ENCODE measurements around the gene APEX1. TPM values are rescaled to one million over a fixed set of nuclear protein-coding genes. Genes with fewer than 3 reads are reported as not detected.

Gene APEX1
- total and polyA plus RNA-seq, 7 donors: 61.1 to 111 (median 90.5) TPM

Other genes with a start within 250 kb of the APEX1 start
- not detected for gene OR11H6, start 231.5 kb upstream of the APEX1 start, total RNA-seq
- gene OR11H6, start 231.5 kb upstream of the APEX1 start, polyA plus RNA-seq: not detected
- not detected for gene OR11H7, start 226.2 kb upstream of the APEX1 start, total RNA-seq
- not detected for gene OR11H7, start 226.2 kb upstream of the APEX1 start, polyA plus RNA-seq
- not detected for gene OR11H4, start 215.9 kb upstream of the APEX1 start, total RNA-seq
- not detected for gene OR11H4, start 215.9 kb upstream of the APEX1 start, polyA plus RNA-seq
- 10 to 100 TPM in 1 of 4 donors, 1 to 10 TPM in 3; 4.2 to 10.4 (median 7.5) TPM for gene TTC5, start 149.3 kb upstream of the APEX1 start, total RNA-seq
- gene TTC5, start 149.3 kb upstream of the APEX1 start, polyA plus RNA-seq: 1 to 10 TPM; 3.2 to 7.6 (median 3.5) TPM
- gene CCNB1IP1, start 121.9 kb upstream of the APEX1 start, total RNA-seq: 10 to 100 TPM; 11.9 to 37.0 (median 28.1) TPM
- 10 to 100 TPM; 35.9 to 67.4 (median 46.0) TPM for gene CCNB1IP1, start 121.9 kb upstream of the APEX1 start, polyA plus RNA-seq
- gene PARP2, start 111.6 kb upstream of the APEX1 start, total RNA-seq: 10 to 100 TPM; 10.2 to 17.4 (median 14.7) TPM
- 10 to 100 TPM; 14.5 to 30.1 (median 18.2) TPM for gene PARP2, start 111.6 kb upstream of the APEX1 start, polyA plus RNA-seq
- gene TEP1, start 41.7 kb upstream of the APEX1 start, total RNA-seq: 10 to 100 TPM; 14.7 to 44.8 (median 21.2) TPM
- 1 to 10 TPM; 4.2 to 6.8 (median 6.7) TPM for gene TEP1, start 41.7 kb upstream of the APEX1 start, polyA plus RNA-seq
- 10 to 100 TPM in 2 of 4 donors, 1 to 10 TPM in 2; 2.3 to 19.5 (median 9.8) TPM for gene KLHL33, start 19.1 kb upstream of the APEX1 start, total RNA-seq
- gene KLHL33, start 19.1 kb upstream of the APEX1 start, polyA plus RNA-seq: 1 to 10 TPM in 2 of 3 donors, under 1 TPM in 1; 0.30 to 2.8 (median 1.3) TPM
- gene OSGEP, start 414 bp upstream of the APEX1 start, total RNA-seq: 10 to 100 TPM; 17.2 to 24.4 (median 18.6) TPM
- 10 to 100 TPM; 16.6 to 24.3 (median 18.2) TPM for gene OSGEP, start 414 bp upstream of the APEX1 start, polyA plus RNA-seq
- gene PIP4P1, start 6.2 kb downstream of the APEX1 start, total RNA-seq: 10 to 100 TPM; 15.6 to 29.7 (median 20.7) TPM
- 10 to 100 TPM; 23.0 to 56.5 (median 36.8) TPM for gene PIP4P1, start 6.2 kb downstream of the APEX1 start, polyA plus RNA-seq
- gene PNP, start 14.2 kb downstream of the APEX1 start, total RNA-seq: 10 to 100 TPM in 2 of 4 donors, 1 to 10 TPM in 2; 3.7 to 13.3 (median 7.3) TPM
- gene PNP, start 14.2 kb downstream of the APEX1 start, polyA plus RNA-seq: 10 to 100 TPM in 1 of 3 donors, 1 to 10 TPM in 2; 4.1 to 42.5 (median 6.0) TPM
- gene RNASE10, start 50.3 kb downstream of the APEX1 start, total RNA-seq: under 1 TPM in 2 of 4 donors, not detected in 2; 0.47 to 0.48 TPM
- under 1 TPM in 1 of 3 donors, not detected in 2; 0.03 TPM for gene RNASE10, start 50.3 kb downstream of the APEX1 start, polyA plus RNA-seq
- not detected for gene RNASE9, start 105.8 kb downstream of the APEX1 start, total RNA-seq
- not detected for gene RNASE9, start 105.8 kb downstream of the APEX1 start, polyA plus RNA-seq
- not detected for gene RNASE11, start 132.8 kb downstream of the APEX1 start, total RNA-seq
- gene RNASE11, start 132.8 kb downstream of the APEX1 start, polyA plus RNA-seq: not detected
- not detected for gene RNASE12, start 136.2 kb downstream of the APEX1 start, total RNA-seq
- gene RNASE12, start 136.2 kb downstream of the APEX1 start, polyA plus RNA-seq: not detected
- not detected for gene OR6S1, start 186.5 kb downstream of the APEX1 start, total RNA-seq
- gene OR6S1, start 186.5 kb downstream of the APEX1 start, polyA plus RNA-seq: not detected
- 10 to 100 TPM in 1 of 4 donors, 1 to 10 TPM in 2, under 1 TPM in 1; 0.77 to 11.1 (median 4.2) TPM for gene RNASE4, start 229.3 kb downstream of the APEX1 start, total RNA-seq
- gene RNASE4, start 229.3 kb downstream of the APEX1 start, polyA plus RNA-seq: 10 to 100 TPM in 1 of 3 donors, 1 to 10 TPM in 2; 7.6 to 10.7 (median 8.6) TPM
- gene ANG, start 233.5 kb downstream of the APEX1 start, total RNA-seq: 1 to 10 TPM; 1.3 to 6.5 (median 1.8) TPM
- 1 to 10 TPM; 3.5 to 4.8 (median 3.5) TPM for gene ANG, start 233.5 kb downstream of the APEX1 start, polyA plus RNA-seq